Measurements from ENCODE around the gene CNIH2.
"Not testable (repeated sequence)": the region's sequence is repeated elsewhere in the genome, so short reads cannot be mapped to it uniquely, and the experiment has no call there.

The CNIH2 gene

GRCh38 chr11:66259956-66260355, 18.0 kb upstream of the CNIH2 start:
- DNase-seq (ENCODE audit: low read depth), result no peak

GRCh38 chr11:66261578-66261977, 16.4 kb upstream of the CNIH2 start:
- no peak for DNase-seq (ENCODE audit: low read depth)

- DNase-seq (ENCODE audit: low read depth), result no peak
Measured at GRCh38 chr11:66262191-66262590, 15.8 kb upstream of the CNIH2 start.

- DNase-seq (ENCODE audit: low read depth), result no peak
Measured at GRCh38 chr11:66262696-66263095, 15.3 kb upstream of the CNIH2 start.

GRCh38 chr11:66263231-66263630, 14.7 kb upstream of the CNIH2 start:
- no peak for DNase-seq (ENCODE audit: low read depth)

- no peak for DNase-seq (ENCODE audit: low read depth)
Measured at GRCh38 chr11:66263785-66264184, 14.2 kb upstream of the CNIH2 start.

- no peak for DNase-seq (ENCODE audit: low read depth)
Measured at GRCh38 chr11:66264383-66264782, 13.6 kb upstream of the CNIH2 start.

- no peak for DNase-seq (ENCODE audit: low read depth)
Measured at GRCh38 chr11:66264914-66265313, 13.1 kb upstream of the CNIH2 start.

GRCh38 chr11:66265531-66266377, 12.2 kb upstream of the CNIH2 start:
- no peak for DNase-seq (ENCODE audit: low read depth)

GRCh38 chr11:66266378-66267038, 11.5 kb upstream of the CNIH2 start:
- DNase-seq (ENCODE audit: low read depth), result no peak

- DNase-seq (ENCODE audit: low read depth), result no peak
Measured at GRCh38 chr11:66267039-66267378, 11.0 kb upstream of the CNIH2 start.

GRCh38 chr11:66267379-66268243, 10.4 kb upstream of the CNIH2 start:
- peak; percentile 76 for DNase-seq (ENCODE audit: low read depth)

- peak; percentile 97 for DNase-seq (ENCODE audit: low read depth)
Measured at GRCh38 chr11:66268244-66268951, 9.6 kb upstream of the CNIH2 start, which contains the start of gene RAB1B. Gene RAB1B (plus strand): TSS chr11:66268639. CDS start chr11:66268680, 41 bp downstream.

GRCh38 chr11:66268952-66269905, 8.7 kb upstream of the CNIH2 start:
- peak; percentile 25 for DNase-seq (ENCODE audit: low read depth)

GRCh38 chr11:66271816-66272215, 6.2 kb upstream of the CNIH2 start:
- no peak for DNase-seq (ENCODE audit: low read depth)

- DNase-seq (ENCODE audit: low read depth), result no peak
Measured at GRCh38 chr11:66272596-66272995, 5.4 kb upstream of the CNIH2 start.

- DNase-seq (ENCODE audit: low read depth), result no peak
Measured at GRCh38 chr11:66274219-66274618, 3.8 kb upstream of the CNIH2 start.

- no peak for DNase-seq (ENCODE audit: low read depth)
Measured at GRCh38 chr11:66275396-66275795, 2.6 kb upstream of the CNIH2 start.

- no peak for DNase-seq (ENCODE audit: low read depth)
Measured at GRCh38 chr11:66275984-66276612, 1.9 kb upstream of the CNIH2 start.

GRCh38 chr11:66276619-66277018, 1.4 kb upstream of the CNIH2 start:
- not testable (repeated sequence) for DNase-seq (ENCODE audit: low read depth)
